K562 (cell line): ENCODE results near the gene PFN3. TPM values are rescaled to one million over a fixed set of nuclear protein-coding genes. Genes with fewer than 3 reads are reported as not detected.

Source experiments
- ARID1B ChIP-seq: fragments of 450-650 bp; IDR thresholded peaks from 2 replicates; pipeline ENCODE4 v1.6.1; 2016; ENCODE audit warnings: antibody characterized with exemption, mild to moderate bottlenecking, inconsistent platforms
- ATF4 ChIP-seq: fragments of 450-650 bp; formaldehyde crosslinking; IDR thresholded peaks from 2 replicates; pipeline ENCODE4 v1.4.0; 2022; ENCODE audit warnings: mild to moderate bottlenecking, moderate library complexity
- BDP1 ChIP-seq: IDR thresholded peaks from 3 replicates; pipeline ENCODE4 v1.6.1; 2011; ENCODE audit not compliant: insufficient read length, insufficient read depth
- CCNT2 ChIP-seq: IDR thresholded peaks from 2 replicates; pipeline ENCODE4 v1.6.1; 2011; ENCODE audit warnings: borderline replicate concordance, low read depth, mild to moderate bottlenecking, moderate library complexity, mixed read lengths, low read length; ENCODE audit not compliant: insufficient read length; ENCODE audit errors: extremely low read depth
- CSDE1 ChIP-seq, 2 experiments: fragments of 450-650 bp; IDR thresholded peaks; 2 replicates each; pipeline ENCODE4 v1.6.1; 2016; ENCODE audit warnings: mild to moderate bottlenecking in 1 of 2
- ETV1 ChIP-seq: fragments of 450-650 bp; conservative IDR thresholded peaks from 2 replicates; pipeline ENCODE4 v1.6.1; 2016; ENCODE audit warnings: missing genetic modification characterization, control low read depth, low read depth, missing compliant biosample characterization
- HNRNPK ChIP-seq: fragments of 200-400 bp; formaldehyde crosslinking; IDR thresholded peaks from one replicate; pipeline ENCODE4 v1.6.1; 2018; ENCODE audit warnings: mild to moderate bottlenecking, low read depth, low read length; ENCODE audit not compliant: poor library complexity, severe bottlenecking
- KLF16 ChIP-seq: IDR thresholded peaks from 2 replicates; pipeline ENCODE4 v1.6.1; 2016; ENCODE audit warnings: antibody characterized with exemption
- MLLT1 ChIP-seq, 2 experiments: fragments of 450-650 bp; IDR thresholded peaks; 2 replicates each; pipeline ENCODE4 v1.6.1; 2016
- PHF8 ChIP-seq: fragments of 200-600 bp; sonication (generic); IDR thresholded peaks from 2 replicates; pipeline ENCODE4 v1.6.1; 2012; ENCODE audit warnings: mixed run types, mild to moderate bottlenecking, inconsistent platforms, low read length, moderate library complexity, borderline replicate concordance
- PURB ChIP-seq: sonication (generic); formaldehyde crosslinking; IDR thresholded peaks from 2 replicates; pipeline ENCODE4 v1.9.0; 2021; ENCODE audit warnings: low read depth, mild to moderate bottlenecking, missing genetic modification reagents
- TCF15 ChIP-seq: fragments of 250-450 bp; sonication (Bioruptor Pico); IDR thresholded peaks from 2 replicates; pipeline ENCODE4 v1.8.0; 2022; ENCODE audit warnings: moderate library complexity, mild to moderate bottlenecking, inconsistent platforms
- TFAP4 ChIP-seq: sonication (generic); formaldehyde crosslinking; IDR thresholded peaks from 2 replicates; pipeline ENCODE4 v1.8.0; 2022; ENCODE audit warnings: missing genetic modification reagents, mild to moderate bottlenecking, moderate library complexity, borderline replicate concordance
- TRIM24 ChIP-seq, 2 experiments: fragments of 450-650 bp; IDR thresholded peaks; 2 replicates each; pipeline ENCODE4 v1.6.1; 2016
- ZFPM2 ChIP-seq: fragments of 250-450 bp; sonication (Bioruptor Pico); IDR thresholded peaks from 2 replicates; pipeline ENCODE4 v1.5.1; 2022; ENCODE audit warnings: mild to moderate bottlenecking
- ZNF41 ChIP-seq: fragments of 250-450 bp; sonication (Bioruptor Pico); conservative IDR thresholded peaks from 2 replicates; pipeline ENCODE4 v1.4.0; 2020; ENCODE audit warnings: mild to moderate bottlenecking
- ZNF584 ChIP-seq: fragments of 200-800 bp; sonication (Bioruptor generic); IDR thresholded peaks from 2 replicates; pipeline ENCODE4 v1.6.1; 2016; ENCODE audit warnings: low read depth, mild to moderate bottlenecking, missing genetic modification characterization, missing compliant biosample characterization
- ZNF699 ChIP-seq: fragments of 250-450 bp; sonication (Bioruptor Pico); IDR thresholded peaks from 2 replicates; pipeline ENCODE4 v1.8.0; 2021; ENCODE audit warnings: mild to moderate bottlenecking, moderate library complexity; ENCODE audit not compliant: insufficient replicate concordance
- polyA plus RNA-seq, 8 experiments: library from polyadenylated mRNA; depleted of rRNA in 4 of 8; stranded (reverse) in 5 of 8; unstranded in 3 of 8; fragments of >200 nt; fragmentation: Nextera tagmentation in 2 of 8; fragmentation: Illumina TruSeq in 1 of 8; extraction: Ambion mirVana in 2 of 8; extraction: Trizol in 1 of 8; gene quantifications; 2 replicates each; pipeline versions ENCODE4 v1.2.1 to v1.2.3, GENCODE V29; 2011 to 2014; ENCODE audit warnings: inconsistent platforms in 1 of 8, missing spikeins in 1 of 8
- total RNA-seq, 7 experiments: library from RNA; depleted of rRNA in 6 of 7; stranded (reverse); fragments of >200 nt in 6 of 7; fragmentation: Illumina TruSeq in 2 of 7; extraction: Trizol in 2 of 7; gene quantifications; 2 replicates each; pipeline versions ENCODE4 v1.2.1 to v1.2.3, GENCODE V29; 2011 to 2021; ENCODE audit warnings: low replicate concordance in 1 of 7
- TF ChIP-seq, protein P1 (sequence below): fragments of 200-800 bp; sonication (Bioruptor generic); IDR thresholded peaks from 2 replicates; pipeline ENCODE4 v1.6.1; 2016; ENCODE audit warnings: missing genetic modification characterization, missing compliant biosample characterization

PFN3 gene
- total and polyA plus RNA-seq, 9 of the 15 experiments (the other 6 are each of a cell fraction or from before 2014, with no cell fraction given), result not detected

GRCh38 chr5:177426566-177427210, 26.2 kb upstream of the PFN3 start, which contains the start of gene GRK6 (continued):
- TF ChIP-seq MLLT1 (IDR thresholded peaks at IDR 0.05) (no peak; a peak in 1 of 4 replicates), CSDE1 (IDR thresholded peaks at IDR 0.05) (no peak), BDP1 (no peak), ARID1B (no peak), PURB (CRISPR knock-in tag) (no peak), CCNT2 (peak; percentile 86), ZNF699 (CRISPR knock-in tag) (no peak), PHF8 (peak; percentile 55; the same call in 1 of the 2 replicates), TRIM24 (IDR thresholded peaks at IDR 0.05) (no peak), TCF15 (CRISPR knock-in tag) (no peak), ETV1 (tag) (no peak), KLF16 (no peak), TFAP4 (no peak), ATF4 (no peak), ZNF41 (CRISPR knock-in tag) (no peak), ZNF584 (CRISPR knock-in tag) (no peak), ZFPM2 (CRISPR knock-in tag) (no peak), HNRNPK (no peak)
- TF ChIP-seq, protein P1, sequence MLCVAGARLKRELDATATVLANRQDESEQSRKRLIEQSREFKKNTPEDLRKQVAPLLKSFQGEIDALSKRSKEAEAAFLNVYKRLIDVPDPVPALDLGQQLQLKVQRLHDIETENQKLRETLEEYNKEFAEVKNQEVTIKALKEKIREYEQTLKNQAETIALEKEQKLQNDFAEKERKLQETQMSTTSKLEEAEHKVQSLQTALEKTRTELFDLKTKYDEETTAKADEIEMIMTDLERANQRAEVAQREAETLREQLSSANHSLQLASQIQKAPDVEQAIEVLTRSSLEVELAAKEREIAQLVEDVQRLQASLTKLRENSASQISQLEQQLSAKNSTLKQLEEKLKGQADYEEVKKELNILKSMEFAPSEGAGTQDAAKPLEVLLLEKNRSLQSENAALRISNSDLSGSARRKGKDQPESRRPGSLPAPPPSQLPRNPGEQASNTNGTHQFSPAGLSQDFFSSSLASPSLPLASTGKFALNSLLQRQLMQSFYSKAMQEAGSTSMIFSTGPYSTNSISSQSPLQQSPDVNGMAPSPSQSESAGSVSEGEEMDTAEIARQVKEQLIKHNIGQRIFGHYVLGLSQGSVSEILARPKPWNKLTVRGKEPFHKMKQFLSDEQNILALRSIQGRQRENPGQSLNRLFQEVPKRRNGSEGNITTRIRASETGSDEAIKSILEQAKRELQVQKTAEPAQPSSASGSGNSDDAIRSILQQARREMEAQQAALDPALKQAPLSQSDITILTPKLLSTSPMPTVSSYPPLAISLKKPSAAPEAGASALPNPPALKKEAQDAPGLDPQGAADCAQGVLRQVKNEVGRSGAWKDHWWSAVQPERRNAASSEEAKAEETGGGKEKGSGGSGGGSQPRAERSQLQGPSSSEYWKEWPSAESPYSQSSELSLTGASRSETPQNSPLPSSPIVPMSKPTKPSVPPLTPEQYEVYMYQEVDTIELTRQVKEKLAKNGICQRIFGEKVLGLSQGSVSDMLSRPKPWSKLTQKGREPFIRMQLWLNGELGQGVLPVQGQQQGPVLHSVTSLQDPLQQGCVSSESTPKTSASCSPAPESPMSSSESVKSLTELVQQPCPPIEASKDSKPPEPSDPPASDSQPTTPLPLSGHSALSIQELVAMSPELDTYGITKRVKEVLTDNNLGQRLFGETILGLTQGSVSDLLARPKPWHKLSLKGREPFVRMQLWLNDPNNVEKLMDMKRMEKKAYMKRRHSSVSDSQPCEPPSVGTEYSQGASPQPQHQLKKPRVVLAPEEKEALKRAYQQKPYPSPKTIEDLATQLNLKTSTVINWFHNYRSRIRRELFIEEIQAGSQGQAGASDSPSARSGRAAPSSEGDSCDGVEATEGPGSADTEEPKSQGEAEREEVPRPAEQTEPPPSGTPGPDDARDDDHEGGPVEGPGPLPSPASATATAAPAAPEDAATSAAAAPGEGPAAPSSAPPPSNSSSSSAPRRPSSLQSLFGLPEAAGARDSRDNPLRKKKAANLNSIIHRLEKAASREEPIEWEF (CRISPR knock-in tag), result no peak
